GM19463 (cell line): ENCODE measurements around the gene UBASH3A.
"Not testable (repeated sequence)": the region's sequence is repeated elsewhere in the genome, so short reads cannot be mapped to it uniquely, and the experiment has no call there.

Experiments used
- ATAC-seq: cut with Tn5 transposase; IDR thresholded peaks from one replicate; pipeline ENCODE4 v1.9.1; 2021; ENCODE audit warnings: mild to moderate bottlenecking, moderate library complexity; ENCODE audit not compliant: unreplicated experiment

UBASH3A gene

DNA sequence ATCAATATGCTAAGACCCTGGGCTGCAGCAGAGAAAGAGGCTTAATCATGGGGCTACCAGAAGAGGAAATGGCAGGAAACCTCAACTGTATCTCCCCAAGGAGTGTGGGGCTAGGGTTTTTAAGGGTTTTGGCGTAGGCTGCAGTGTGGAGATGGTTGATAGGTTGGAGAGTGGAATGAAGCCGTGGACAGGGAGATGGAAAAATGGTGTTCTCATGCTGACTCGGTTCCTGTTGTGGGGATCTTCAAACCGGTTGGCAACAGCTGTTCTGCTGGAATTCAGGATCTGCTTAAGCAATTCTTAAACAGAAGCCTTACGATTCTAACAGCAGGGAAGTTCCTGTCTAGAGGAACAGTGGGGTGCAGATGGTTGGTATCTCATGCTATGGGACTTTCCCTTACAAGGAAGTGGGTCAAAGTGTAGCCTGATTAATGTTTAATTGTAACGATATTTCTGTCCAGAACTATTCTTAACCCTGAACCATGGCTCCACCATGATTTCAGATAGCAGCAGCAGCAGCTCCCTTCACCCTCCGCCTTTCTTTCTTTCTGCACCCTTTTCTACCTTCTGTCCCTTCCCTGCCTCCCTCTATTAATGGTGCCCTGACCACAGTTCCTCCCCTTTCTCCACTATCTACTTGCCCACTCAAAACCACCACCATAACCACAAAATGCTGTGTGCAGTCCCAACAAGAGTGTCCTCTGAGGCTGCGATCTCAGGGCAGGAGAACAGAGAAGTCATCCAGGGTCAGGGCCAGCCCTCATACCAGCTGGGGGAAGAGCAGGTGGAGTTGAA is 61.5 kb downstream of the UBASH3A start:
- peak; percentile 38 for ATAC-seq

DNA sequence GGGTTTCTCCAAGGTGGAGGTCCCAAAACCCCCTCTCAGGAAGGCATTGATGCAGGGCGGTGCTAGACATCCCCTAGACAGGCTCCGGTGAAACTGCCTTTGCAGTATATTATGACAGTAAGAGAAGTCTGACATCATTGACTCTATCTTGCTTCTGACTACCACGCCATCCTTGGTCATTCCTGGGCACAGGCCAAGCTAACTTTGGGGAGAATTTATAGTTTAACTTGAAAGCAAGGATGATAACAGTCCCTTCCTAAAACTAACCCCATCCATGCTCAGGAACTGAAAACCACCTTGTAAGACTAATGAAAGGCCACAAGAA is 62.1 kb downstream of the UBASH3A start:
- no peak for ATAC-seq

DNA sequence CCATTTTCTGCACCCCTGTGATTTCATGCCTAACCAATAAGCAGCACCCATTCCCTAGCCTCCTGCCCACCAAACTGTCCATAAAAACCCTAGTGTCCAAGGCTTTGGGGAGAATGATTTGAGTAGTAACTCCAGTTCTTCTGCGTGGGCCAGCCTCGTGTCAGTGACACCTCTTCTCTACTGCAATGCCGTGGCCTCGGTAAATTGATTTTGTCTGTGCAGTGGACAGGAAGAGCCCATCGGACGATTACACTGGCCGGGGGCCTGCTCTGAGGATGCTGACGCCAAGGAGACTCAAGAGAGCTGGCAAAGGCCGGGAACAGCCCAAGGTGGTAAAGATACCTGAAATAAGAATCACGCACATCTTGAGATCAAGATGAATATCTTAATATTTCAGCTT is 63.0 kb downstream of the UBASH3A start:
- no peak for ATAC-seq

DNA sequence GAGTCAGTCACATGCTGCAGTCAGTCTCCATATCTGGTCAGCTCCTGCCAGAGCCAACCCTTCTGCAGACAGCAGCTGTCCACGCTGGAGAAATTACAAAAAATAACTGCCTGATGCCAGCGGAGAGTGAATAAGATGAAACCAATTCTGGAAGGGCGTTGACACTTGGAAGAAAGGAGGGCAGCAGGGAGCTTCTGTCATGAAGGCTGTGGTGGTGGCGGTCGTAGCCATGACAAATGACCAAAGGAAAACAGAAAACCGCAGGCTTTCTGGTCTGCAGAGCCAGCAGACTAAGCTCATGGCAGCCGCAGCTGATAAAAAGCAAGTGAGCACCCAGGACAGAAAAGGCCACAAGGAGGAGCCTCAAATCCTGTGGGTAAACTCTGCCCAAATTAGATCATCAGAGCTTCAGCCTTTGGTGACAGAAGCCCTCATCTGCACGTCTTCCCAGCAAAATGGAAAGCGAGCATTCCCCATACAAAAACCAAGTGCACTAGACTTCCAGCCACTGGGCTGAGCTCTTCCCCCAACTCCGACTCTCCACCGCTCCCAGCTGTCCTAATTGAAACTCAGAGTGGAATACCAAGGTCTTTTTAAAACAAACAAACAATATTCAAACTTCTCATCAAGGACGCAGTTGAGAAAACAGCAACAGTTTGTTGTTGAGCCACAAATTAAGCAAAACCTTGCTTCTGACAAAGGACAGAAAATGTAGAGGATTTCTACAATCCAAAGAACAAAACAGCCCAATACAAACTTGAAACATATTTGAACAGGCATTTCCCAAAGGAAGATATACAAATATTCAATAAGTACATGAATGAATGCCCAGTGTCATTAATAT is 63.7 kb downstream of the UBASH3A start:
- no peak for ATAC-seq

DNA sequence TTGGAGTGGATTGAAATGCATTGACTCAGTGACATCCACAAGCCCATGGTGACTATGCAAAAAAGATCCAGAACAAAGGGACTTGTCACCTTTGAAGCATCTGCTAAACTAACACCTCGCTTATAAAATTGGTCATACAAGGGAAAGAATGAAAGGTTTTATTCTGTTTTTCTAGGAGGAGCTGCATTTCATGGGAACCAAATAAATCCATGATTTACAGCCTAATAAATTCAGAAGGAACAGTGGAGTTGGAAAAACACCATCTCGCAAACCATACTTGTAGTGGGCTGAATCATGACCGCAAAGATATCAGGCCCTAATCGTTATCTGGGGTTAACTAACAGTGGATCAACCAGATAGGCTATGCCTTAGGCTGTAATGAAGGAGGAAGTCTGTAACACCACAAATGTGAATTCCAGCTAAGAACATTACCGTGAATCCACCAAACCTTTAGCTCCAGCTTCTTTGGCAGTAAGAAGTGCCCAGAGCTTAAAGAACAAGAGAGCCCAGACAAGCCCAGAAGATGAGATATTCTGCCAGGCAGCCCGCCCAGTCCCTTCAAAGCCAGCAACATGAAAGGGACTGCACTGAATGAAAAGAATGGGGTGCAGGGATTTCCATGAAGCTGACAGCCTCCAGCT is 64.9 kb downstream of the UBASH3A start:
- no peak for ATAC-seq

DNA sequence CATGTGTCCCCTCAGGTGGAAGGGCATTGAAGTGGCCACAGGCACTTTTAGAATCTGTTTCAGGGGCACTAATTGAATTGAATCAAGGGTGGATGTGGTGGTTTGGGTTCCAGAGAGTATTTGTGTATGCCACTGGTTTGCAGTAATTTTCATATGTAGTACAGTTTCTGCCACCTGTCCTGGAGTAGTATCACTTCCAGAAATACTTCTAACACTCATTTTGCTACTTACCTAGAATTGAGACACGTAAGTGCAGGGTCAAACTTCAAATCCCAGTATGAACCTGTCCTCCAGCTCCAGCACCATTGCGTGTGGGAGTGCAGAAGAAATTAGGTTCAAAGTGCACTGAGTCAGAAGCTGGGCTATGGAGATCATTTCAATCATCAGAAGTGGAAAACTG is 65.6 kb downstream of the UBASH3A start:
- ATAC-seq = peak; percentile 35

DNA sequence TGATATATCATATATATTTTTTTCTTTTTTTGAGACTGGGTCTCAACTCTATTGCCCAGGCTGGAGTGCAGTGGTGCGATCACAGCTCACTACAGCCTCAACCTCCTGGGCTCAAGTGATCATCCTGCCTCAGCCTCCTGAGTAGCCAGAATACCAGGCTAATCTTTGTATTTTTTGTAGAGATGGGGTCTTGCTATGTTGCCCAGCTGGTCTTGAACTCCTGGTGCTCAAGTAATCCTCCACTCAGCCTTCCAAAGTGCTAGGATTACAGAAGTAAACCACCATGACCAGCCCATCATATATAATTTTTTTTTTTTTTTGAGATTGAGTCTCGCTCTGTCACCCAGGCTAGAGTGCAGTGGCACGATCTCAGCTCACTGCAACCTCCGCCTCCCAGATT is 66.0 kb downstream of the UBASH3A start:
- ATAC-seq = not testable (repeated sequence)

DNA sequence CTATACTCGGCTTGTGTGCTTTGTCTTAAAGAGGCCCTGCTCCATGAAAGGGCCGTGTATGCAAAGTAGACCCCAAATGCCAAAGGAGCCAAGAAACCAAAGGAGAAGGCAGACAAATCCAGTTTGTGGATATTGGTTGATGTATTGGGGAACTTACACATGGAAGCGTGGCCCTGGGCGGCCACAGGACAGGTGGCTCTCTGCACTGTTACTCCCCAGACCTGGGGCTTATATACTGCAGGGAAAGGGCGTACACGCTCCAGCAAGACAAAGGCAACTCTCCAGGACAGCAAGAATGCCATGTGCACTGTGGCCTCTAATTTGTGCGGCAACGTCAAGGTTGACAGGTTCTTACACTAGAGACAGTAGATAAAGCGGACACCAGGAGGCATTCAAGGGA is 67.5 kb downstream of the UBASH3A start:
- no peak for ATAC-seq

DNA sequence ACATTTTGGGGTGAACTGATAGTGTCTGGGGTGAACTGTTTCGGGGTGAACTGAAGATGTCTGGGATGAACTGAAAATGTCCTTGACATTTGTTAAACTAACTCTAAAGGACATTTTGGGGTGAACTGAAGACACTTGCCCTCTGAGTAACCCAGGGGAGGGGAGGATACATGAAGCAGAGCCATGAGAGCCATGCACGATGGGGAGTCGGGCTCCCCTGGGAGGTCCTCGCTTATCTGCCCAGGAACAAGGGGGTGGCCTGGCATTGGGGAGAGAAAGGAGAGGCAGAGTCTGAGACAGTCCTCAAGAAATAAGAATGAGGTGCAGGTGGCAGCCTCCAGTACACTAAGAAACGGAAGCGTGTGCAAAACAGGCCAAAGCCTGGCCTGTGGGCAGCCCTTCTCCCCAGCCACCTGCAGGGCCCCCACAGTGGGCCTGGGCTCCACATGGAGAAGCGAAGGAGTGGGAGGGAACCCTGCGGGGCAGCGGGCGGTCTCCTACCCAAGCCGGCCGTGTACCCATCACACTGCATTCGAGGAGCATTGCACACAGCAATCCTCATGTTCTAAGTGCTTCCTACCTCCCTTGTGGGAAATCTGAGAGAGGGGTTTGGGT is 68.1 kb downstream of the UBASH3A start:
- ATAC-seq = no peak

DNA sequence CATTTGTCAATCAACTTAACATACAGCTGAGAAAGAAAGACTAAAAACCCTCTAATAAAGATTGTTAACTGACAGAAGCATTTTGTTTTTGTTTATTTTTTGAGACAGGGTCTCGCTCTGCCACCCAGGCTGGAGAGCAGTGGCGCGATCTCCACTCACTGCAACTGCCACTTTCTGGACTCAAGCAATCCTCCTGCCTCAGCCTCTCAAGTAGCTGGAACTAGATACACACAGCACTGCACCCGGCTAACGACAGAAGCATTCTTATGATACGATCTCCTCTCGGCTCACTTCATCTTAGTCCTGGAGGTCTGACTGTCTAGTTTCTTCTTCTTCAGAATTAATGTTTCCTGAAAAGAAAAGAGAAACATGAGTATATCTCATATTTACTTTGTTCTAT is 68.8 kb downstream of the UBASH3A start:
- ATAC-seq = no peak

DNA sequence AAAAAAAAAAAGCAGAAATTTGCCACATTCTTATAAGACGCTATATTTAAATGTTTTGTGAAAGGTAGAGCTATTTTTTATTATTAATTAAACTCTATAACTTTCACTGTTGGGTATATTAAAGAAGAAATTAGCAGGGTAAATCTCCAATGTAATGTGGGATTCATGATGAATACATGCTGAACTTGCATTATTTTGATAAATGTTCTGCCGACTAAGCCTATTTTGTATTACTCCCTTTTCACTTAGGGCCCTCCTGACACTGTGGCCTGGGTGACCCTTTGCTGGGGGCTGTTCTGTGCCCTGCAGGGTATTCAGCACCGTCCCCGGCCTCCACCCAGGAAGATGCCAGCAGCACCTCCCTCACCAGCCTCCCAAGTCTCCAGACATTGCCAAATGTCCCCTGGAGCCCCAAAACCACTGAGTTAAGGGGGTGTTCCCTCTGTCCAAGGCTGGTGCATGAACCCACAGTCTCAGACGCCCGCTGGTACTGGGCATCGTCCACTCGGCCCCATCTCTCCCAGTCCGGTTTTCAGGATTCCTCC is 69.9 kb downstream of the UBASH3A start:
- no peak for ATAC-seq

DNA sequence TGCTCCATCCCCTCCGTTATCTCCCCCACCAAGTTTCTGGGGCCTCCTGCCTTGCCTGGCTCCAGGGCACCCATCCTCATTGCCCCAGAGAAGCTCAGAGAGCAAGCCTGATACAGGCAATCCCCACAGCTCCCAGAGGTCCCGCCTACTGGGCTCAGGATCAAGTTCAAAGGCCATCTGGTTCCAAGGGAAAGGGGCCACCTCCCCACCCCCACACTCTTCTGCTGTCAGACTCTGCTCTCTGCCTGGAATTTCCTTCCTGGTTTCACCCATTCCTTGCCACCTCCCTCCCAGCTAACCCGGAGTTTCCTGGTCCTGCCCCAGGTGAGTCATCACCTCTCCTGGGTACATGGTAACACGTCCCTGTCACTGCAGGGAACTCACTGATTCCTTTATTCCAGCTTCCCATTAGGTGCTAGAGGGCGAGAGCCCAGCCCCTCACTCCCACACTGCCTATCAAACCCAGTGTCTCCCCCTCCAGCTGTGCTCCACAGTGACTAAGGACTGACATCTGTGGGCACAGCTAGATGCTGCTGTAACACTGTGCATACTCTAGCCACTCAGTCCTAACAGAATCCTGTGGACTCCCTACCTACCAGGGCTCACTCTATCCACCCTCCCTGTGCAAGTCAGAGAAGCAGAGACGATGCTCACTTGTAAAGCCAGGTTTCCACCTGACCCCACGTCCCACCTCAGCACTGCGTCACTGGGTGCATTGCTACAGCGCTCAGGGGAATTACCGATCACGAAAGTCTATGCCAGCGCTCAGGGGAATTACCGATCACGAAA is 70.5 kb downstream of the UBASH3A start:
- ATAC-seq = peak; percentile 72

DNA sequence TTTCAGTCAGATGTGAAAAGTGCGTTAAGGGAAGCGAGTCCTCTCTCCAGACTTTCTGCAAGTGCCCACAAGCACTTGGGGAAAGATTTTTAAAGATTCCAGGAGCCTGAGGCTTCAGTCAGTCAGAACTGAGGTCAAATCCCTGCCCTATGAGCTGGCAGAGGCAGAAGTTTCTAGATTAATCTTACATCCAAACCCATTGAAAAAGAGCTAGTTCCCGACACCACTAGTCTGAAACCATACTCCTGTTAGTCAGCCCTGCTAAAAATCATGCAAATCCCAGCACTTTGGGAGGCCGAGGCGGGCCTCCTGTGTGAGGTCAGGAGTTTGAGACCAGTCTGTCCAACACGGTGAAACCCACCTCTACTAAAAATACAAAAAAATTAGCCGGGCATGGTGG is 71.3 kb downstream of the UBASH3A start:
- ATAC-seq = no peak

DNA sequence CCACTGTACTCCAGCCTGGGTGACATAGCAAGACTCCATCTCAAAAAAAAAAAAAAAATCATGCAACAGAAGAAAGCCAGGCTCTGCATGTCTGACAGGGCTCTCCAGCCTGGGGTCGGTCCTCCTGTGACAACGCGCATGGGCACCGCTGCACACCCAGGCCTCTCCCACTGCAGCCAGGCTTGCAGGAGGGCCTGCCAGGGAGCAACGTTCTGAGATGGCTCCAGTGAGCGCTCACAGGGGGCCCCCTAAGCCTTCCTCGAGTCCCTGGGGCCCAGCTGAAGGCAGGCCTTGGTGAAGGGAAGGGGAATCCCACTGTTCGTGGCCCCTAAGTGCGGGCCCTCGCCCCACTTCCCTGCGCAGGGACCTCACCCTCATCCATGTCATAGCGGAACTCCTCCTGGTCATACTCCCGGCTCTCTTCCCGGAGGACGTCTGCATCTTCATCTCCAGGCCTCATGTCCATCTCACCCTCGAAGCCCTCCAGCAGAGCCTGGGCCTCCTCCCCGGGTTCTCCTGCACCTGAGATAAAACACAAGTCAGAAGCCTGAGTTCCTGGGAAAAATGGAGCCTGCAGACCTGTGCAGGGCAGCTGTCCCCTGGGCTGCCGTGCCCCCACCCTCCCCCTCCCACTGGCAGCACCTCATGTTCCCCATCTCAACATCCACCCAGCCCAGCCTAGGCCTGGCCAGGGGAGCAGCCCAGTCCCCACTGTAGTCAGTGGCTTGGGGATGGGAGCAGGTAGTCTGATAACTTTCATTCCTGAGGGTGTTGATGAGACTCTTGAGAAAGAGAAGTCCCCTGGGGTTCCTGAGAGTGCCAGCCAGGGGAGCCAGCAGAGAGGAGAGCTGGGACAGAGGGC is 72.1 kb downstream of the UBASH3A start:
- ATAC-seq = no peak

DNA sequence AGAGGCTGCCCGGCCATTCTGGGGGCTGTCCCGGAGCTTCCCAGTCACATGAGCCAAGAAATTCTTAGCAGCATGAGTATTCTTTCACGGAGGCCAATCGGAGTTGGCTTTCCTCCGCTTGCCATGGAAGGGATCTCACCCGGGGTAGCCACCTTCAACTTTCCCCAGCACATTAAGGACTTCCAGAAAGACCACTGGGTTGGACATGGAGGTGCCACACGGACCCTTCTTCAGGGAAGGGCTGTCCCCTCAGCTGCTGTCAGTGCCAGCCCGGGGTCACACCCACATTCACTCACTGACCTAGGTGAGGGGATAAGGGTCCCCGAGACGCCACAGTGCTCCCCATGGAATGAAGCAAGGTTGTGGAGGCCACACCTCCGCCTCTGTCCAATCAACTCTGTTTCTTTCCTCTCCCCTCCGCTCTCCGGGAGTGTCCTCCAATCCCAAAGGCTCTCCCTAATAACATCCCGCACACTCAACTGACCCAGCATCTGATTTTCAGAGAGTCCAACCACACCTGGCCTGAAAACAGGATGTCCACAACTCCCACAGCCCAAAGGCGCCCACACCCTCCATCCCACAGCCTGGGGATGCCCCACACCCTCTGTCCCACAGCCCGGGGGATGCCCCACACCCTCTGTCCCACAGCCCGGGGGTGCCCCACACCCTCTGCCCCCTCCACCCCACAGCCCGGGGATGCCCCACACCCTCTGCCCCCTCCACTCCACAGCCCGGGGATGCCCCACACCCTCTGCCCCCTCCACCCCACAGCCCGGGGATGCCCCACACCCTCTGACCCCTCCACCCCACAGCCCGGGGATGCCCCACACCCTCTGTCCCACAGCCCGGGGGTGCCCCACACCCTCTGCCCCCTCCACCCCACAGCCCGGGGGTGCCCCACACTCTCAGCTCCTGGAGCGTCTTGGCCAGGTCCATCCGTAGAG is 73.0 kb downstream of the UBASH3A start:
- ATAC-seq = no peak

DNA sequence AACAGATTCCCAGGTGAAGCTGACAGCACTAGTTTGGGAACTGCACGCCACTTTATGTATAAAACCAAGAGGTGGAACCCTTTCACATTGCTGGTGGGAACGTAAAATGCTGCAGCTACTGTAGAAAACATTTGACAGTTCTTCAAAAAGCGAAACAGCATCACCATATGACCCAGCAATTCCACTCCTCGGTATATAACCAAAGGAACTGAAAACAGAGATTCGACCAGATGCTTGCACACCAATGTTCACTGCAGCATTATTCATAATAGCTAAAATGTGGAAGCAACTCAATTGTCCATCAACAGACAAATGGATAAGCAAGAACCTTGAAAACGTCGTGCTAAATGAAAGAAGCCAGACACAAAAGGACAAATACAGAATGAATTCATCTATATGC is 74.8 kb downstream of the UBASH3A start:
- ATAC-seq = no peak

DNA sequence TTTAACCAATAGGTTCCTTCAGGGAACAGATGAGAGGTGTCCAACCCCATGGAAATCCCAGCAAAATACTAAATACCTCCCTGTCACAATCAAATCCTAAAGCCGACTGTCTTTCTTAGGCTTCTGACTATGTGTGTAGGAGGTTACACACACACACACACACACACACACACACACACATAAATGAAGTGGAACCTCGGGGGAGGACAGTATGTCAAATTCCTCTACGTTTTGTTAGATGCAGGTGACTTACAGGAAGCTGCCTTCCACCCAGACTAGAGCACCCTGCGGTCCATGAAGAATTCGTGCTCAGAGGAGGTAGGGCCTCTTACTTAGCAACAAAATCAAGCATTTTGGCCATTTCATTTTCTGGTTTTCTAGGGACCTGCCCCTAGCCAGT is 75.9 kb downstream of the UBASH3A start:
- no peak for ATAC-seq

DNA sequence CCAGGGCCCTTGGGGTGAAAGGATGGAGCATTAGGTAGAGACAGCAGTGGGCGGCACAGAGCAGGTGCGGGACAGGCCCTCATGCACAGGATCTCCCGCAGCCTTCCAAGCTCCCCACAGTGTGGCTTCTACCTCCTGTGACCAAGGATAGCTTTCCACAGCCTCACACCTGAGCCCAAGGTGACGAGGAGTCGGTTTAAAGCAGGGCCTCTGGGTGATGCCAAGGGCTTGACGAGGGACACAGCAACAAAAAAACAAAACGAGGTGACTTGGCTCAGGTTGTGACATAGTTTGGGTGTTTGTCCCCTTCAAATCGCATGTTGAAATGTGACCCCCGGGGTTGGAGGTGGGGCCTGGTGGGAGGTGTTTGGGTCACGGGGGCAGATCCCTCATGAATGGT is 77.0 kb downstream of the UBASH3A start:
- no peak for ATAC-seq
